Stimulated activated CD4-positive, alpha-beta T cell treated with anti-CD3 and anti-CD28 coated beads, Interleukin-1b, Interleukin-23, amount 100 ng/mL, for 1 hour (primary cell): ENCODE data around the gene SEC14L1.
"Not testable (repeated sequence)": the region's sequence is repeated elsewhere in the genome, so short reads cannot be mapped to it uniquely, and the experiment has no call there.

Experiments used
- DNase-seq, 2 donors: peaks; one replicate each; pipeline ENCODE4 v3.0.0-alpha.2; 2020; ENCODE audit warnings: low read depth in 2 of 2

SEC14L1 gene

DNA sequence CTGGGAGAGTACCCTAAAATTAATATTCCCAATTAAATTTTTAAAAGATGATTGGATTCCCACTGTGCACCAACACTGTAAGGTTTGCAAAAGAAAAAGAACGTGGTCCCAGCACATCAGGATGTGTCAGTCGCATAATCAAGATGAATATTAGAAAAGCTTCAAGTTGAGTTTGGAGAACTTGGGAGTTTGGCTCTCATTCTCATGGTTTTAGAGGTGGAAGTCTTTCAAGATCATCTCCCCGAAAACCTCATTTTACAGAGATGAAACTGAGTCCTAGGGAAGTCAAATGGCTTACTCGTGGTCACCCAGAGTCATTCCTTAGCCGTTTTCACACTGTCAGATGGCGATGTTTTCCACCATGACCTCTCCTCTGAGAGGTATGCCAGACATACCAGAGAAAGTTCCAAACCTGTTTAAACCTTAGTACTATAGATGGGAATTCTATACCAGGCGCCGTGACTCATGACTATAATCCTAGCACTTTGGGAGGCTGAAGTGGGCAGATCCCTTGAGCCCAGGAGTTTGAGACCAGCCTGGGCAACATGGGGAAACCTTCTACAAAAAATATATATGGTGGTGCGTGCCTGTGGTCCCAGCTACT is 1.2 kb downstream of the SEC14L1 start:
- DNase-seq = no peak

- no peak for DNase-seq
Observed at GRCh38 chr17:77142689-77143088, 1.9 kb downstream of the SEC14L1 start.

DNA sequence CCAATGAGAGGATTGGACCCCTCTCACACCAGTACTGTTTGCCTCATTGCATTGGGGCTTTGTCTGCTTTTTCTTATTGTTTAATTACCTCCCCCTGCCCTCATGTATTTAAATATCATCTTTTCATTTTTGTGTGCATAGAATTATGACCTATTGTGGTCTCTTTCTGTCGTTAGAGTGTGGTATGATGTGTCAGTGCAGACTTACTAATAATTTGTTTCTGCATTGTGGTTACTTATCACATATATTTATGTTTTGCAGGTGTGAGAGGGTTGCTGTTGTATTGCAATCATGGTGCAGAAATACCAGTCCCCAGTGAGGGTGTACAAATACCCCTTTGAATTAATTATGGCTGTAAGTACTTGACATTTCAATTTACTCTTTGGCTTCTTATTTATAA is 2.5 kb downstream of the SEC14L1 start:
- no peak for DNase-seq

- DNase-seq = no peak
Observed at GRCh38 chr17:77144227-77144626, 3.5 kb downstream of the SEC14L1 start.

DNA sequence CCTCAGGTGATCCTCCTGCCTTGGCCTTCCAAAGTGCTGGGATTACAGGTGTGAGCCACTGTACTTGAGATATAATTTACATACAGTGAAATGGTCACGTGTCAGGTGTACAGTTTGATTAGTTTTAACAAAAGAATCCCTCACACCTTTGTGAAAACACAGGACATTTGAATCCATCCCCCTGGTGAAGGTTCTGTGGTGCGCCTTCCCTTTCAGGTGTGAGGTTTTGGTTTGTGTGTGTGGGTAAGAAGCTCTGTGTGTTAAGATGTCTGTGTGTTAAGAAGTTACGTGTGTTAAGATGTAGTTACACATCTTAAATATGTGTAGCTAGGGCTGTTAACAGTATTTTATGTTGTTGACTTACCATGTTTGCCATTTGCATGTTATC is 4.4 kb downstream of the SEC14L1 start:
- DNase-seq = no peak

GRCh38 chr17:77145612-77146245 is 5.0 kb downstream of the SEC14L1 start:
- no peak for DNase-seq

DNA sequence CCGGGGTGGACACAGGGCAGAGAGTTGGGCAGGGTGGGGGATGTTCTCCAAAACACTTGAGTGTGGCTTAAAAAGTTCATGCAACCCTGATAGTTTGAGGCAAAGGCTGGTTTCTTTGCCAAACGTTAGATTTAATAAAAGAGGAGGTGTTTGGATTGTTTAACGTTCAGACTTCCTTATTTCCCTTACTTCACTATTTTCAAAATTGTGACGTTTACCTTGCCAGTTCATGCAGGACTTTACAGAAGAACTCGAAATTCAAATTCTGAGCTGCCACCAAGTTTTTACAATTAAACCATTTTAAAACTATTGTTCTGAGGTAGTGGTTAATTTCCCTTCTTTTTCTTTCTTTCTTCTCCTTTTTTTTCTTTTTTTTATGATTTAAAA is 5.5 kb downstream of the SEC14L1 start:
- no peak for DNase-seq

GRCh38 chr17:77146882-77147281 is 6.1 kb downstream of the SEC14L1 start:
- no peak for DNase-seq

GRCh38 chr17:77147357-77147801 is 6.6 kb downstream of the SEC14L1 start:
- no peak for DNase-seq

GRCh38 chr17:77148077-77148939 is 7.5 kb downstream of the SEC14L1 start:
- no peak for DNase-seq

GRCh38 chr17:77148940-77149510 is 8.3 kb downstream of the SEC14L1 start:
- no peak for DNase-seq

GRCh38 chr17:77150196-77150595 is 9.4 kb downstream of the SEC14L1 start:
- no peak for DNase-seq

GRCh38 chr17:77151186-77151585 is 10.4 kb downstream of the SEC14L1 start:
- DNase-seq = no peak

GRCh38 chr17:77152056-77152455 is 11.3 kb downstream of the SEC14L1 start:
- DNase-seq = not testable (repeated sequence)

GRCh38 chr17:77153472-77153871 is 12.7 kb downstream of the SEC14L1 start:
- DNase-seq = no peak

GRCh38 chr17:77153999-77154586 is 13.3 kb downstream of the SEC14L1 start:
- DNase-seq = no peak

GRCh38 chr17:77155125-77155524 is 14.4 kb downstream of the SEC14L1 start:
- no peak for DNase-seq

DNA sequence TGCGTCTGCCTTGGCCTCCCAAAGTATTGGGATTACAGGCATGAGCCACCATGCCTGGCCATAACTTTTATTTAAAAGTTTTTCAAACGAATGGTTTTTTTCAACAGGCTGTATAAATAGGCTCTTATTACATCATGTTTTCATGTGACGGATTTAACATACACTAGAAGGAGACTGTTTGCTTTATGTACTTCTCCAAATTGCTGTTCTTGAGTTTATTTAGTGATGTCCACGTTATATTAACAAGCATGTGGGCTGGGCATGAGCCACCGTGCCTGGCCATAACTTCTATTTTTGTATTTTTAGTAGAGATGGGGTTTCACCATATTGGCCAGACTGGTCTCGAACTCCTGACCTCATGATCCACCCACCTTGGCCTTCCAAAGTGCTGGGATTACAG is 17.0 kb downstream of the SEC14L1 start:
- DNase-seq = not testable (repeated sequence)

DNA sequence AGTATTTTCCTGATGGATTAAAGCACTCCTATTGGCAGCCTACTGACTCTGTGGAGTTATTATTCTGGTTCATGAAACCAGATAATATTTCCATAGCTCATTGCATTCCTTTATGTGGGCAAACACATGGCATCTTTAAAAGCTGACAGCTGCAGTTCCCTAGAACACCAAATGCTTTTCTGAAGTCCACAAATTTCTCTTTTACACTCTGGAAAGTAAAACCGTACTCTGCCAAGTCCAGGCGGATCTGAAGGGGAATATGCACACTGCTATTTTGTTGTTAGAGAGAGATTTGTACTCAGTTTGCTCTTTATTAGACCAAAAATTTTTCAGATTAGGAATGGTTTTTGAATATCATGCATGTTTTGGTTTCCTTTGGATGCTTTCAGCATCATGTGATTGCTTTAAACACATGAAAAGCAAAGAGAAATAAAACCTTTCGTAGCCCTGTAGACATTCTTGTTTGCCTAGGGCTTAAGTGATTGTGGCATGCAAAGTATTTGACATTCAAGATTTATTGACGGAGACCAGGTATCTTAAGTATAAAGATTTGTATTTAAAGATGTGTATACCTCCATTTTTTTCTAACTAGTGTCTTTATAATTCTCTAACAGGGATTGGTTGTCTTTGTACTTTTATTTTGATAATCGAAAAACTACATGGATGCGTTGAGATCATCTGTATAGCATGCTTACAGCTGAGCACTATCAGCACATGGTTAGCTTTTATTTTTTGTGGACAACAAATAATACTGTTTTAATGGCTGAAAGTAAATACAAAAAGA is 19.5 kb downstream of the SEC14L1 start:
- no peak for DNase-seq

GRCh38 chr17:77160875-77161530 is 20.2 kb downstream of the SEC14L1 start:
- no peak for DNase-seq

GRCh38 chr17:77161953-77162352 is 21.2 kb downstream of the SEC14L1 start:
- no peak for DNase-seq
